GM12878 (cell line): ENCODE measurements around the gene DDX10.

ENCODE experiments used
- CHD4 ChIP-seq: fragments of 200-600 bp; sonication (generic); IDR thresholded peaks from 2 replicates; pipeline ENCODE4 v1.6.1; 2016; ENCODE audit warnings: mild to moderate bottlenecking
- EZH2 ChIP-seq: IDR thresholded peaks from 2 replicates; pipeline ENCODE4 v1.6.1; 2012; ENCODE audit warnings: low read depth, mild to moderate bottlenecking, control low read depth, inconsistent platforms, low read length, borderline replicate concordance; ENCODE audit not compliant: control insufficient read depth
- MTA3 ChIP-seq: IDR thresholded peaks from 2 replicates; pipeline ENCODE4 v1.6.1; 2012; ENCODE audit warnings: low read length, inconsistent platforms, borderline replicate concordance
- NFXL1 ChIP-seq: fragments of 450-650 bp; IDR thresholded peaks from 2 replicates; pipeline ENCODE4 v1.6.1; 2017; ENCODE audit warnings: antibody characterized with exemption, mild to moderate bottlenecking, borderline replicate concordance
- POLR2AphosphoS5 ChIP-seq: IDR thresholded peaks from 2 replicates; pipeline ENCODE4 v1.6.1; 2011; ENCODE audit warnings: mild to moderate bottlenecking, low read length, inconsistent platforms
- ZBTB33 ChIP-seq: fragments of 450-650 bp; IDR thresholded peaks from 2 replicates; pipeline ENCODE4 v1.6.1; 2017; ENCODE audit warnings: mild to moderate bottlenecking
- ZSCAN29 ChIP-seq: fragments of 450-650 bp; IDR thresholded peaks from 2 replicates; pipeline ENCODE4 v1.6.1; 2017; ENCODE audit warnings: mild to moderate bottlenecking, moderate library complexity
- TF ChIP-seq, protein P1 (sequence below), 3 experiments: IDR thresholded peaks in 2 of 3; conservative IDR thresholded peaks in 1 of 3; 2 replicates each; pipeline ENCODE4 v1.5.1; 2011; ENCODE audit warnings: low read depth in 3 of 3, low read length in 3 of 3, mild to moderate bottlenecking in 3 of 3, control low read depth in 2 of 3, moderate library complexity in 2 of 3, inconsistent platforms in 1 of 3, mixed read lengths in 1 of 3; ENCODE audit not compliant: control insufficient read depth in 2 of 3, insufficient read depth in 1 of 3; ENCODE audit errors: extremely low read depth in 1 of 3

GRCh38 chr11:108727665-108728064 lies 62.8 kb downstream of the DDX10 start:
- no peak for TF ChIP-seq NFXL1
- TF ChIP-seq POLR2AphosphoS5, result no peak
- TF ChIP-seq ZSCAN29, result no peak
- TF ChIP-seq, protein P1, sequence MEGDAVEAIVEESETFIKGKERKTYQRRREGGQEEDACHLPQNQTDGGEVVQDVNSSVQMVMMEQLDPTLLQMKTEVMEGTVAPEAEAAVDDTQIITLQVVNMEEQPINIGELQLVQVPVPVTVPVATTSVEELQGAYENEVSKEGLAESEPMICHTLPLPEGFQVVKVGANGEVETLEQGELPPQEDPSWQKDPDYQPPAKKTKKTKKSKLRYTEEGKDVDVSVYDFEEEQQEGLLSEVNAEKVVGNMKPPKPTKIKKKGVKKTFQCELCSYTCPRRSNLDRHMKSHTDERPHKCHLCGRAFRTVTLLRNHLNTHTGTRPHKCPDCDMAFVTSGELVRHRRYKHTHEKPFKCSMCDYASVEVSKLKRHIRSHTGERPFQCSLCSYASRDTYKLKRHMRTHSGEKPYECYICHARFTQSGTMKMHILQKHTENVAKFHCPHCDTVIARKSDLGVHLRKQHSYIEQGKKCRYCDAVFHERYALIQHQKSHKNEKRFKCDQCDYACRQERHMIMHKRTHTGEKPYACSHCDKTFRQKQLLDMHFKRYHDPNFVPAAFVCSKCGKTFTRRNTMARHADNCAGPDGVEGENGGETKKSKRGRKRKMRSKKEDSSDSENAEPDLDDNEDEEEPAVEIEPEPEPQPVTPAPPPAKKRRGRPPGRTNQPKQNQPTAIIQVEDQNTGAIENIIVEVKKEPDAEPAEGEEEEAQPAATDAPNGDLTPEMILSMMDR (IDR thresholded peaks at IDR 0.05 in 2 of 3, conservative IDR thresholded peaks at IDR 0.05 in 1 of 3; ENCODE audit: control insufficient read depth in 2 of 3, extremely low read depth in 1 of 3, insufficient read depth in 1 of 3, low read depth in 3 of 3, low read length in 3 of 3), result no peak
- no peak for TF ChIP-seq CHD4
- 0 out of 2 replicates have a peak, but pooled peaks have one; percentile 32 for TF ChIP-seq MTA3
- TF ChIP-seq ZBTB33, result no peak
- TF ChIP-seq EZH2, result no peak
